ENCODE data around the gene CCT6A.
"Not testable (repeated sequence)": the region's sequence is repeated elsewhere in the genome, so short reads cannot be mapped to it uniquely, and the experiment has no call there.

CCT6A gene

GRCh38 chr7:56051339-56052191 lies at the start of gene CCT6A, which contains the start of gene PSPH:
Gene CCT6A, plus strand, starts transcription at chr7:56051765. Its CDS starts 84 bp downstream, at chr7:56051849.
Gene PSPH, minus strand, starts transcription at chr7:56051444. Its CDS starts 30,232 bp downstream, at chr7:56021212.
- DNase-seq, result peak; percentile 72

- DNase-seq, result no peak
Observed at GRCh38 chr7:56003749-56004148, 47.8 kb upstream of the CCT6A start.

- no peak for DNase-seq
Observed at GRCh38 chr7:56007167-56007652, 44.4 kb upstream of the CCT6A start.

- DNase-seq, result no peak
Observed at GRCh38 chr7:56007891-56008290, 43.7 kb upstream of the CCT6A start.

GRCh38 chr7:56009695-56010094 lies 41.9 kb upstream of the CCT6A start:
- no peak for DNase-seq

DNA sequence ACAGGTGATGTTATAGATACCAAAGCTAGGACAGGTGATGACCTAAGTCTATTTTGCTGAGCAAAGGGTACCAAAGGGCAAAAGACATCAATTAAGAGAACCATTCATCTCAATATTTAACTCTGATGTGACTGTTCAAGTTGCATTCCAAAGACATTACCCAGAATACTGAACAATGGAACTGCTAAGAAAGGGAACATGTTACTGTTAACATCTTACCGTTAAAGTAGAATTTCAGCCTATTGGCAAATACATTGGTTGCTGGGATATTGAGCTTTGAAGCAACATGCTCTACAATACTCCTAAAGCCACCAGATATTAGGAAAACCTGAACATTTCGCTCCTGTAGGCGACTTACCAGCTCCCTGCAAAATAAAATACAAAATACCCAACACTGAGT lies 34.5 kb upstream of the CCT6A start:
- DNase-seq, result not testable (repeated sequence)

GRCh38 chr7:56019501-56019900 lies 32.1 kb upstream of the CCT6A start:
- no peak for DNase-seq

DNA sequence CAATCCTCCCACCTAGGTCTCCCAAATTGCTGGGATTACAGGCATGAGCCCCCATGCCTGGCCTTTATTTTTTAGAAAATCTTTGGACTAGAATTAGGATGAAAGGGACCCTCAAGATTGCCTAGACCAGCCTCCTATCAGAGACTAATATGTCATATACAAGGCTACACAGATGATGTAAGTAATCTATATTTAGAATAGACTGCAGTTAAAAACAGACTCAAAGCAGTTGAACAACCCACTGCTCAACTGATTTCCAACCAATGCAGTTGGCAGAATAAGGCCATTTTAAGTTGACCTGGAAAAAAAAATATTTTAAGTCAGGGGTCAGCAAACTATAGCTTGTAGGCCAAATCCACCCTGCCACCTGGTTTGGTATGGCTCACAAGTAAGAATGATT lies 28.1 kb upstream of the CCT6A start:
- DNase-seq, result no peak

DNA sequence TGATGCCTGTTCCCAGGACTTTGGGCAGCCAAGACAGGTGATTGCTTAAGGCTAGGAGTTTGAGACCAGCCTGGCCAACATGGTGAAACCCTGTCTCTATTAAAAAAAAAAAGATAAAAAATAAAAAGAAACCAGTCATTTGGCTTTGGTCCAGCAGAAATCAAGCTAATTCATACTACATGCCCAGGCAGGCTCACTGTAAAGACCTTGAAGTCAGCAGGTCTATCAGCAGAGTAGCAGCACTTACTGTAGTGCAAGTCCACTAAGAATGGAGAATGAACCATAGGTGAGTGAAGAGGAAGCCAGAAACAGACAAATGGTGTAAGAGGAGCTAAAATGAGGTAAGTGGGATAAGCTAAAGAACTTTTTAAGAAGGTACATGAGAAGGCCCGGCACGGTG lies 25.0 kb upstream of the CCT6A start:
- DNase-seq, result no peak

- DNase-seq, result no peak
Observed at GRCh38 chr7:56028942-56029630, 22.5 kb upstream of the CCT6A start.

GRCh38 chr7:56030340-56030739 lies 21.2 kb upstream of the CCT6A start:
- DNase-seq, result no peak

- not testable (repeated sequence) for DNase-seq
Observed at GRCh38 chr7:56031556-56031955, 20.0 kb upstream of the CCT6A start.

DNA sequence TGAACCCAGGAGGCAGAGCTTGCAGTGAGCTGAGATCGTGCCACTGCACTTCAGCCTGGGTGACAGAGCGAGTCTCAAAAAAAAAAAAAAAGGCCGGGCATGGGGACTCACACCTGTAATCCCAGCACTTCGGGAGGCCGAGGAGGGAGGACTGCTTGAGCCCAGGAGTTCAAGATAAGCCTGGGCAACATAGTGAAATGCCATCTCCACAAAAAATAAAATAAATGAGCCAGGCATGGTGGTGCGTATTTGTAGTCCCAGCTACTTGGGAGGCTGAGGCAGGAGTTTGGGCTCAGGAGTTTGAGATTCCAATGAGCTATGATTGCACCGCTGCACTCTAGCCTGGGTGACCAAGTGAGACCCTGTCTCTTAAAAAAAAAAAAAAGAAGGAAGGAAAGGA lies 19.0 kb upstream of the CCT6A start:
- DNase-seq, result not testable (repeated sequence)

GRCh38 chr7:56033671-56034432 lies 17.7 kb upstream of the CCT6A start:
- no peak for DNase-seq

- DNase-seq, result no peak
Observed at GRCh38 chr7:56040730-56041129, 10.8 kb upstream of the CCT6A start.

- DNase-seq, result not testable (repeated sequence)
Observed at GRCh38 chr7:56045758-56046157, 5.8 kb upstream of the CCT6A start.

GRCh38 chr7:56046721-56047445 lies 4.7 kb upstream of the CCT6A start:
- DNase-seq, result no peak

DNA sequence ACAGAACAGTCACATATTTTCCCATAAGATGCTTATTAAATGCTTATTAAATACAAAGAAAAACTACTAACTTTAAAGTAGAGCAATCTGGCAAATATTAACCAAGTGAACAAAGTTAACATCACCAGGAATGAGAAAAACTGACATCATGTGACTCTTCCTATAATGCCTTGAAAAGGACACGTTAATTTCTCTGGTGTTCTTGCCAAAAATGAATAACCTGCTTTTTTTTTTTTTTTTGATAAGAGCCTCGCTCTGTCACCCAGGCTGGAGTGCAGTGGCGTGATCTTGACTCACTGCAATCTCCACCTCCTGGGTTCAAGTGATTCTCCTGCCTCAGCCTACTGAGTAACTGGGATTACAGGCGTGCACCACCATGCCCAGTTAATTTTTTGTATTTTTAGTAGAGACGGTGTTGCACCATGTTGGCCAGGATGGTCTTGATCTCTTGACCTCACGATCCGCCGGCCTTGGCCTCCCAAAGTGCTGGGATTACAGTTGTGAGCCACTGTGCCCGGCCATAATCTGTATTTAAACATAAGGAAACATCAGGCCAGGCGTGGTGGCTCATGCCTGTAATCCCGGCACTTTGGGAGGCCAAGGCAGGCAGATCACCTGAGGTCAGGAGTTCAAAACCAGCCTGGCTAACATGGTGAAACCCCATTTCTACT lies 4.0 kb upstream of the CCT6A start:
- not testable (repeated sequence) for DNase-seq

DNA sequence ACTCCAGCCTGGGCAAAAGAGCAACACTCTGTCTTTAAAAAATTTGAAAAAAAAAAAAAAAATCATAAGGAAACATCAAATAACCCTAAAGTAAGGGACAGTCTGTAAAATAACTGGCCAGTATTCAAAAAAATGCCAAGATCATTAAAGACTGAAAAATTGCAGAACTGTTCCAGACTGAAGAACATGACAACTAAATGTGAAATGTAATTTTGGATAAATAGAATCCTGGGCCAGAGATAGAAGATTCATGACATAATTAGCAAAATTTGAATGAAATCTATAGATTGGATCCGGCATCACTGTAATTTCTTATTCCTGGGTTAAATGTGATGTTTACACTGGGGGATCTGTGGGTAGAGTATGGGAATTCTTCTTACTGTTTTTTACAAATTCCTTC lies 3.3 kb upstream of the CCT6A start:
- DNase-seq, result no peak

DNA sequence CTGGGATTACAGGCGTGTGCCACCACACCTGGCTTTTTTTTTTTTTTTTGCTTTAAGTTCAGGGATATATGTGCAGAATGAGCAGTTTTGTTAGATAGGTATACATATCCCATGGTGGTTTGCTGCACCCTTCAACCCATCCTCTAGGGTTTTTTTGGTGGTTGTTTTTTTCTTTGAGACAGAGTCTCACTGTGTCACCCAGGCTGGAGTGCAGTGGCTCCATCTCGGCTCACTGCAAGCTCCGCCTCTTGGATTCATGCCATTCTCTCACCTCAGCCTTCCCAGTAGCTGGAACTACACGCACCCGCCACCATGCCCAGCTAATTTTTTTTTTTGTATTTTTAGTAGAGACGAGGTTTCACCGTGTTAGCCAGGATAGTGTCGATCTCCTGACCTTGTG lies 2.8 kb upstream of the CCT6A start:
- DNase-seq, result not testable (repeated sequence)

GRCh38 chr7:56051053-56051338 lies 569 bp upstream of the CCT6A start:
- DNase-seq, result no peak

GRCh38 chr7:56053379-56053778 lies 1.8 kb downstream of the CCT6A start:
- DNase-seq, result no peak

All from NCI-H187 treated with DMSO at 0.1 percent for 48 hours (cell line).